Hematopoietic multipotent progenitor cell treated with erythropoietin and hydrocortisone succinate and interleukin-3 and kit ligand, for 15 days (in vitro differentiated cells): ENCODE results near the gene UNC5CL.
"Not testable (repeated sequence)": the region's sequence is repeated elsewhere in the genome, so short reads cannot be mapped to it uniquely, and the experiment has no call there.

Experiments
- DNase-seq: peaks from one replicate; pipeline ENCODE4 v3.0.0-alpha.2; 2015; ENCODE audit warnings: low spot score

The UNC5CL gene

DNA sequence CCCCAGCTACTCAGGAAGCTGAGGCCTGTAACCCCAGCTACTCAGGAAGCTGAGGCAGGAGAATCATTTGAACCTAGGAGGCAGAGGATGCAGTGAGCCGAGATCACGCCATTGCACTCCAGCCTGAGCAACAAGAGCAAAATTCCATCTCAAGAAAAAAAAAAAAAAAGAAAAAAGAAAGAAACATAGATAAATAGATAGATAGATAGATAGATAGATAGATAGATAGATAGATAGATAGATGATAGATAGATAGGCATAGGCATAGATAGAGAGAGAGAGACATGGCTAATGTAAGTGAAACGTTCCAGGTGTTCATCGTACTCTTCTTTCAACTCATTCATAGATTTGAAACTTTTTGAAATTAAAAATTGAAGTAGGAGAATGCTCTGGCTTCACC, 32.0 kb downstream of the UNC5CL start:
- DNase-seq, result not testable (repeated sequence)

DNA sequence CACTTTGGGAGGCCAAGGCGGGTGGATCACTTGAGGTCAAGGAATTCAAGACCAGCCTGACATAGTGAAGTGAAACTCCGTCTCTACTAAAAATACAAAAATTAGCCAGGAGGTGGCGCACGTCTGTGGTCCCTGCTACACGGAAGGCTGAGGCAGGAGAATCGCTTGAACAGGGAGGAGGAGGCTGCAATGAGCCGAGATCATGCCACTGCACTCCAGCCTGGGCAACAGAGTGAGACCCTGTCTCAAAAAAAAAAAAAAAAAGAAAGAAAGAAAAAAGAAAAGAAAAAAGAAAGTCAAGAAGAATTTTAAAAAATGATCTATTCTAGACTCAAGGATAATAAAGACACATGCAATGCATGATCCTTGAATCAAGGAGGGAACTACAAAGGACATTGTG, 32.8 kb downstream of the UNC5CL start:
- DNase-seq, result peak; percentile 82

DNA sequence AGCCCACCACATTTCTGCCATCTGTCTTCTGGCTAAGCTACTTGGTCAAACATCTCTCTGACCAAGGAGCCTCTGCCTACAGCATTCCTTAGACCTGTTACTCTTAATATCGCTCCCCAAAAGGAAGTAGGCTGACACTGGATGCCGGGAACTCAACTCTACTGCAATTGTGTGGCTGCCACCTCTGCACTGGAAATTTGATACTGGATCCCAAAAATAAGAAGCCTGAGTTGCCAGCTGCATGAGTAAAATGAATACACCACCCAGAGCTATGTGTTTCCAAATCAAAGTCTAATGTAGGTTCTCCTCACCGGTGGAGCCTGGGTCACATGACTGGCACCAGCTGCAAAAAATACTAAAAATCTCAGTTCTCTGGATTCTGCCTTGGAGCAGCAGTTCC, 36.9 kb downstream of the UNC5CL start:
- no peak for DNase-seq

DNA sequence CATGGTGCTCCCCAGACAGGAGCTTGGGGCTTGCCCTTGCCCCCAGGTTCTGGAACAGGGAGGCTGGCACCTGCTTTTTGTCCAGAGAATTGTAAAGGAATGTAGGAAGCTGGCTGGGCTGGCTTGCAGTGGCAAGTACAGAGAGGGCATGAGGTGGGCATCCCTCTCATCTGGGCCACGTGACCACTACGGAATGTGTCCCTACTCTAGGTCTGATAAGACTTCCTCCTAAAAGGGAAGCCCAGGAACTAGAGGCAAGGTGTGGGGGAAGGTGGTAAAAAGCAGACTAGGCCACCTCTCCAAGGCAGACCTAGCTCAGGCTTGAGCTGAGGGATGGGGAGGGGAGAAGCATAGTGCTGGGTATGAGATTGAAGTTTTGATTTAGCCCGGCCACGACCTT, 38.8 kb downstream of the UNC5CL start:
- DNase-seq, result no peak

DNA sequence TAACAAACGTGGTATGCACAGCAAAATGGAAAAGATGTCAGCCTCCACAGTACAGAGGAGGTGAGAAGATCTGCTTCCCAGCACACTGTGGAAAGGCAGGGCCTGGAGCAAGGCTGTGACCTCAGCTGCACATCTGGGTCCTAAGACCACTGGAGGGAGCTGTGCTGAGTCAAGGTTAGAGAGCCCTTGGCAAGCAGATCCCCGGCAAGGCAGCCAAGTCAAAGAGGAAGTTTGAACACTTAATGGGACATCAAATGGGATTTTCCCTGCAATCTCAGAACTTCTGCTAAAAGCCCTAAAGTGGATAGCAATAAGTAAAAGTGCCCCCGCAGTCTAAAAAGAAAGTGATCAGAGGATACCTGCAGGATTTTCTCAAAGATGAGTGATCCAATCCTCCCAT, 39.5 kb downstream of the UNC5CL start:
- DNase-seq, result peak; percentile 33

DNA sequence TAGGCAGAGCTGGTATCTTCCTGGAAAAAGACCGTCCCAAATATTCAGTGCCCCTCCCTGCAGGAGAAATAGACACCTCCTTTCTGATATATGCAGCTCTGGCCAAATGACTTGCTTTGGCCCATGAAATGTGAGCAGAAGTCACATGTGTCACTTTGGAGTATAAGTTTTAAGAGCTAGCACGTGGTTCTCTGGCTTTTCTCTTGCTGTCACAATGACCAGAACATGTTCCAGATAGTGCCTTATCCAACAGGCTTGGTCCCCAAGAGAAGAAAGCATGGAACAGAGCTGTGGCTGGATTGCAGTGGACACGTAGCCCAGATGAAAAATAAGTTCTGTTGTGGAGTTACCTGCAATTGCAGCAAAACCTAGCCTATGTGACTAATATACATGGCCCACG, 40.4 kb downstream of the UNC5CL start:
- no peak for DNase-seq

DNA sequence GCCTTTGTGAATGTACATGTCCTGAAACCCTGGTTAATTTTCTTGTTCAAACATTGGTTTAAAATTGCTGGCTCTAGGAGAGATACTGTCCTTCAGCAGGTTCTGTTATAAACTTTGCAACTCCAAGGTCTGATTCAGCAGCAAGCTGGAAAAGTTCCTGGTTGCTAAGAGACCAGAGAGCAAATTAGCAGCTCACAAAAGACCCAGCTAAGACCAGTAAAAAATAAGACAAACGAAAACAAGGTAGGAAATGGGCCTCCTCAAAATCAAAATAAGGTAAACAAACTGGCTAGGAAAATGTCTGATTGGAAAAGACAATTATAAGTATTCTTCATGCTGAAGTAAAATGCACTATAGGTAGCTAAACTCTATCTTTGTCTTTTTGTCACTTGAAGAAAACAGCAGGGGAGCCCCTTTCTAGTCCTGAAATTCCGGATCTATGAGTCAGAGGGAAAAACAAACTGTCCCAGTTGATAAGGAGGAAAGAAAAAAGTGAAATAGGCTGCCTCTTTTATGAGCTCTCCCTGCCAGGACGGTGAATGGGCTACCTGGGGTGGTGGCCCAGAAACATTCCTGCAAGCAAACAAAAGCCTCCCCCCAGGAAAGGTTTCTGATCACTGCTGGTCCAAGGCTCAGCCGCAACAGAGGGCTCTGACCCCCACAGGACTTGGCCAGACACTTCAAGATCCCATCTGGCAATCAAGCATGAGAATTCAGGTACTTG, 41.6 kb downstream of the UNC5CL start:
- DNase-seq, result no peak

DNA sequence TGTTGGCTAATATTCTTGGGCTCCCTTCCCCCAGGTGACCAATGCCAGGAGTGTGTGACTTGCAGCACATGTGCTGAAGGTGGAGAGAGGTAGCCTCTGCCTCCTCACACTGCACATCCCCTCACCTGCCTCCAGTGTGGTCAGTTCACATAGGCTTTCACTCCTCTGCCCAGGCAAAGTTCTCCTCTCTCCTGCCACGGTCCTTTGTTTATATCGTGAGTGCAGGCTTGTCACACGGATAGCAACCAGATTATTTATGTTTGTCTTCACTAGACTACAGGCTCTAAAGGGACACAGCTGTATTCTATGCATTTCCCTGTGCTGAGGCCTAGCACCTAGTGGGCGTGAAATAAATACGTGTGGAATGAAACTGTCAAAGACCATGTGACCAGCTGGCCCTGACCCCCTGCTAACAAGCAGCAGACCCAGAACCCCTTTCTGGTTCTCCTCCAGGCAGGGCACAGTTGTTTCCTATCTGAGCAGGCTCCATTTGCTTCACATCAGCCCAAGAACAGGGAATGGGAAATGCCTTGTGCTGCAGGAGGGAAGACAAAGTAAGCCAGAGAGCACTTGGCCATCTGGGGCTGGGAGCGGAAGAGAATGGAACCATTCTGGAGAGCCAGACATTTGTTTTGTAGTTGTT, 42.3 kb downstream of the UNC5CL start:
- no peak for DNase-seq

DNA sequence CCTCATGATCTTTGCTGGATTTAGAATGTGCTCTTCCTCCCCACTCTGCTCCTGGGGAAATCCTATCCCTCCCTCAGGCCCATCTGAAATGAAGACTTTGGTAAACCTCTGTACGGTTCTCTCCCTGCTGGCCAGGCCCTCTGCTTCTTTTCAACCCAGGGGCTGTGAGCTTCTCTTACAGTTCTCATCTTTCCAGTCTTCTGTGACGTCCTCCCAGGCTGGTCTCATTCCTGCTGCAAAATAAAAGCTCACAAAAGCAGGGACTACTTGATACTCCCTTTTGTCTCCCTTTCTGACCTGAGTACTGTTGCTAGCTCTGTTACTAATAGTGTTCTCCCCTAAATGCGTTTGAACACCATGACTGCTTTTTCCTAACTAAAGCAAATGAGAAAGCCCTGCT, 46.3 kb downstream of the UNC5CL start:
- no peak for DNase-seq

DNA sequence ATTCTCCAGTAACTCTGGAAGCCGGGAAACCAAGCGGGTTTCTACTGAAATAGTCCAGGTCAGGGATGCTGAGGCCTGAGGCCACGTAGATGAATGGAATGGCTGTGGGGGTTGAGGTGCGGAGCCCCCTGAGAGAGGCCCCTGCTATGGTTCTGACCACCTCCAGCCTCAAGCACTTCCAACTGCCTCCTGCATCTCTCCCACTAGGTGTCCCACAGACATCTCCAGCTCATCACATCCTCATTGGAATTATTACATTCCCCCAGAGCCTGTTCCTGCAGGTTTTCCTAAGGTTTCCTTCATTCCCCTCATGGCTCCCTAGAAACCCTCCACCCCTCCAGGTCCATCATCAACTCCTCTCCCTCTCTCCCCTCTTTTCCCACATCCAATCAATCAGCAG, 48.7 kb downstream of the UNC5CL start:
- DNase-seq, result no peak

DNA sequence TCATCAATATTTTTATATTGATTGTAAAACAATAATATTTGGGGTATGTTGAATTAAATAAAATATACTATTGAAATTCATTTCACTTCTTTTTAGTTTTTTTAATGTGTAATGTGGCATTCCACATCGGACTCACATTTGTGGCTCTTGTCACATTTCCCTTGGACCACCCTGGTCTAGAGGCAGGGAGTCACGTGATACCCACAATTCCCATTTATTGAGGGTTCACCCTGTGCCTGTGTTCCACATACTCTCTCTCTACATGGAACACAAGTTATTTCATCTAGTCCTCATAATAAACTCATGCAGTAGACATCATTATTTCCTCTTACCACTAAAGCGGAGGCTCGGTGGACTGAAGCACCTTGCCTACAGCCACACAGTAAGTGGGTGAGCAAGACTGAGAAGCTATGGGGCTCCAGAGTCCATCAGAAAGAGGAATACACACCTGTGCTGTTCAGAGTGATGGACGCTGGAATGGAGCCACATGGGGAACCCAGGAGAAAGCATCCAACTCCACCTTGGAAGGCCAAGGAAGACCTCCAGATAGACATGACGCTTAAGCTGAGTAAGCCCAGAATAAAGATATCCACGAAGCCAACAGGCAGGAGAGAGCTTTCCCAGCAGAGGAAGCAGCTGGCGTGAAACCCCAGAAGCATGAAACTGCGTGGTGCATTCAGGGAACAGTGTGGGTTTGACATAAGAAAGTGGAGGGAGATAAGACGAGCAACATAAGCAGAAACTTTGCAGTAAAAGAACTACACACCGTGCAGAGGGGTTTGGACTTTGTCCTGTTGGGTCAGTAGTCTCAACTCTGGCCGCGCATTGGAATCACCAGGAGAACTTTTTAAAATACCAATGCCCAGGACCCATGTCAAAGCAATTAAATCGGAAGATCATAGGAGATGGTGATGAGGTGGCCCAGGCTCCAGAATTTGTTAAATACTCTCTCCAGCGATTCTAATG, 49.5 kb downstream of the UNC5CL start:
- DNase-seq, result no peak

DNA sequence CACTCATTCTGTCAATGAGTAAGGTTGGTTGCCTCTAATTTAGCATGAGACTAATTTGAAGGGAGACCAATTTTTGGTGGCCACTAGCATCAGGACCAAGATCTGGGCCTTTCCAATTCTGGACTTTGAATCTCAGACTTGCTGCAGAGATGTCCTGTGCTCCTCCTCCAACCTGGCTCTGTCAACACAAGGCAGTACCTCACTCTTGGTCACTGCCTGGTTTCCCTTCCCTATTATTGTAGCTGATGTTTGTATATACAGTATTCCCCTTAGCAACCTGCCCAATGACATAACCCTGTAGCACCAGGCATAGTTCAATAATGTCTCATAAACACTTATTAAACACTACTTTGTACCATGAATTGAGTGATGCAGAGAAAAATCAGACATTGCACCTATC, 50.4 kb downstream of the UNC5CL start:
- DNase-seq, result no peak

DNA sequence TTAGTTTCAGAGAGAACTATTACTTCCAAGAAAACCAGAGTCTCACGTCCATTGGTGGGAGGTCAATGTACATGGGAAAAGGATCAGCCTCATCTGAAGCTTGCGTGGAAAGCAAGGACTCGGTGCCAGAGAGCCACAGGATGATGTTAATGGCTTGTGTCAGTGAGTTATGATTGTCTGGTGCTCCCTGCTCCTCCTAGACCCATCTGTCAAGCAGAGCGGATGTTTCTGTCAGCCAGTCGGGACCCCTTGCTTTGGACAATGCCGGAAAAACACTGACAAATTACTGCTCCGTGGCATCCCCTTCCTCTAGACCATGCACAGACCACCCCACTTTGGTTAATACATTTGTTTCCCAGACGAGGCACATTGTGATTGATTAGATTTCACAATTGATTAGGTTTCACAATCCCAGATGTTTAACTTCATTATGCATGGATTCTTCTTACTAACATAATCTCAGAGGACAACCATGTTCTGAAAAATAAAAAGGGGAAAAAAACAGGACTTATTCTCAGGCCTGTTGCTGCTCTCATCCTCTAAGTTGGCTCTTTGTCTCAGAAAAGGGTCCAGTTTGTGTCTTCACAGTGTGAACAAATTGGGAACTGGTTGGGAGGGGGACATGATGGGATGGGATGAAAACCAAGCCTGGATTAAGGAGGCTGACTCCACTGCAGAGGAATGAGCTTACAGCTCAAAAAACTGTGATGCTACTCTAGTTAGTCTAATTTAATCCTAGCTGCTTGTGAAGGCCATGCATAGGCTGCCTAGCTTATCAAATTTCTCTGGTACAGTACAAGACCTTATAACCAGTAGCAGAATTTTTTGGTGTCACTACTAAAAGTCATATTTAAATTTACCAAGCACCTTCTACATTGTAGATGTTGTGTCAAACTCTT, 51.9 kb downstream of the UNC5CL start:
- no peak for DNase-seq

DNA sequence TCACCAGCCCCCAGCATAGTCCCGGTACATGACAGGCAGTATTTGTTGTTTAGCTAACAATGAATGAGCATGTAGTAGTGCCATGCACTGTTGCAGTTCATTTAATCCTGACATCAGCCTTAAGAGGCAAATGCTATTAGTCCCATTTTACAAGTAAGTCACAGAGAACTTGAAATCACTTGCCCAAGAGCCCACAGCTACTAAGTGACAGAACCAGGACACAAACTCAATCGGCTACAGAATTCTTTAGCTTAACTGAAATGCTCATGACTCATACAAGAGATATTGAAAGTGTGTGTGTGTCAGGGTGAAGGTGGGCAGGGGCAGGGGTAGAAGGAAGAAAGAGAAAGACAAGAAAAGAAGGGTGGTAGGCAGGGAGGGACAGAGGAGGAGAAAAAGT, 52.7 kb downstream of the UNC5CL start:
- no peak for DNase-seq

DNA sequence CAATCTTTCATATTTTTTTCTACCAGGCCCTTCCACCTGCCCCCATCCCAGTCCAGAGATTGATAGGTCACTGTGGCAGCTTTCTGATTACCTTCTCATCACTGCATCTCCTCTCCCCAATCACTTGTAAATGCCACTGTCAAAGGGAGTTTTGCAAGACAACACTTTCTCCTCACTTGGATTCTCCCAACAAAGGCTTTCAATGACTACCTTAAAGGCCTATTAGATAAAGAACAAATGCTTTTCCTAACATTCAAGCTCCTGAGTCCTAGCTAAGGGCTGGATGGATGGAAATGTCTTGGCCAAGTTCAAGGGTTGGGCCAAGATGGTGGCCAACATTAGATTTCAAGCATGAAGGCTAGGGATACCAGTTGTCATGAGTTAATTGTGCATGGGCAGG, 55.3 kb downstream of the UNC5CL start:
- no peak for DNase-seq

DNA sequence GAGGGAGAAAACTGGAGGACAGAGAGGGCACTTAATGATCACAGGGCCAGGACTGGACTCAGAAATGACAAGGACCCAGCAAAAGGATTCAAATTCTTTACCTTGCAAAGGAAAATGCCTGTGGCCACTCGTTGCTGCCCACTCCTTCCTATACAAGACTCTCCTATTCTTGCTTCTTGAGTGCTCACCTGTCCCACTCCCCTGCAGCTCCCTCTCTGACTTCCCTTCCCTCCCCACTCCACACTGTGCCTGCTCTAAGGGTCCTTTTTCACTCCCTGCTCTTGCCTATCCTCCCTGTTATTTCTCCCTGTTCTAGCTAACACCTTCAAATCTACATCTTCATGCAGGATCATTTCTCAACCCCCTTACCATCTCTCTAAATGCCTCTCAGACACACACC, 56.1 kb downstream of the UNC5CL start:
- DNase-seq, result no peak

DNA sequence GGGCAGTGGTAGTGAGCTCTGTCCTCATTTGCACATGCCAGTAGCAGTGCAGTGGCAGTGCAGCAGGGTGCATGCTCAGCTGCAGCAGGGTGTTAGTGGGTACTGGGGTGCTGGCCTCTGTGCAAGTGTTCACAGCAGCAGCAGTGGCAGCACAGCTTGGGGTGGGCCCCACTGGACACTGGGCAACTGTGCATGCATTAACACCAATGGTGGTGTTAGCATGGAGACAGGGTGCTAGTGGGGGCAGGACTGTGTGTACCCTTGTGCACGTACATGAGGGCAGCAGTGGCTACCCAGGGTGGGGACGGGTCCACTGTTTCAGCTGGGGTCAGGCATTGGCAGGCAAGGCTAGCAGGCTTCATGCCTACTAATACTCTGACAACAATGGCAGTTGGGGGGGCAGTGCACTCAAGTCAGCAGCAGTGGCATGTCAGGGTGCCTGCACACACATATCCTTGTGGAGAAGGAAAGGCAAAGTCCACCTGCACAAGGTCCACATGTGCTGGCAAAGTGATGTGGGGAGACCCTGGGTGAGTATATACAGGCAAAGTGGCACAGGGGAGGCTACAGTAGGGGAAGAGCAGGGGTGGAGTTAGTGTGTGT, 60.2 kb downstream of the UNC5CL start:
- no peak for DNase-seq

DNA sequence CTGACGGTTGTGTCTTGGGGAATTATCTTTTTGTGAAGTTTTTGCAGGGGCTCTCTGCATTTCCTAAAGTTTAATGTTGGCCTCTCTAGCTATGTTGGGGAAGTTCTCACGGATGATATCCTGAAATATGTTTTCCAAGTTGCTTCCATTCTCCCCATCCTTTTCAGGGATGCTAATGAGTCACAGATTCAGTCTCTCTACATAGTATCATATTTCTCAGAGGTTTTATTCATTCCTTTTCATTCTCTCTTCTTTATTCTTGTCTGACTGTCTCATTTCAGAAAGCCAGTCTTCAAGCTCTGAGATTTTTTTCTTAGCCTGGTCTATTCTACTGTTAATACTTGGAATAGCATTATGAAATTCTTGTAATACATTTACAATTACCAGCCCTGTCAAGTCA, 61.3 kb downstream of the UNC5CL start:
- no peak for DNase-seq

DNA sequence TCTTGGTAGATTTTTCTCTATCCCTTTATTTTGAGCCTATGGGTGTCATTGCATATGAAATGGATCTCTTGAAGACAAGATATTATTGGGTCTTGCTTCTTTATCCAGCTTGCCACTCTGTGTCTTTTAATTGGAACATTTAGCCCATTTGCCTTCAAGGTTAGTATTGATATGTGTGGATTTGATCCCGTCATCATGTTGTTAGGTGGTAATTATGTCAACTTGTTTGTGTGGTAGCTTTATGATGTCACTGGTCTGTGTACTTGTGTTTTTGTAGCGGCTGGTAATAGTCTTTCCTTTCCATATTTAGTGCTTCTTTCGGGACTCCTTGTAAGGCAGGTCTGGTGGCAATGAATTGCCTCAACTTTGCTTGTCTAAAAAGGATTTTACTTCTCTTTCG, 61.9 kb downstream of the UNC5CL start:
- no peak for DNase-seq
